GM21515 (cell line): ENCODE data around the gene ADCK1.
"Not testable (repeated sequence)": the region's sequence is repeated elsewhere in the genome, so short reads cannot be mapped to it uniquely, and the experiment has no call there.

ENCODE experiments used
- ATAC-seq: cut with Tn5 transposase; IDR thresholded peaks from one replicate; pipeline ENCODE4 v1.9.1; 2021; ENCODE audit not compliant: unreplicated experiment

The ADCK1 gene

DNA sequence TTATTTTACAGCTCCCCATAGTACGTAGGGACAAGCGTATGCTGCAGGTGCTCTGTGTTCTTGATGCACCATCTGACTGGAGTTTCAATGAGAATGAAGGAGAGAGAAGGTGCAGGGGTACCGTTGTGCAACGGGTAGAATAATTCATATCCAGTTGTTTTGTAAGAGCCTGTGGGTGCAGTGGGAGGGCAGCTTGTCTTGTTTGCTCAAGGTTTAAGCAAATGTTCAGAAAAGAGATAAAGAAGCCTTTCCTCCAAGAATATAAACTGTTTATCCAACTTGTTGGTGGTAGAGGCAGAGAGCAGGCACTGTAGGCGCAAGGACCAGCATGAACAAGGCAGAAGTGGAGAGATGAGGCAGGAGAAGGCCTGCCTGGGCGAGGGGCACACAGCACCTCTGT is 64.2 kb downstream of the ADCK1 start:
- ATAC-seq: no peak

DNA sequence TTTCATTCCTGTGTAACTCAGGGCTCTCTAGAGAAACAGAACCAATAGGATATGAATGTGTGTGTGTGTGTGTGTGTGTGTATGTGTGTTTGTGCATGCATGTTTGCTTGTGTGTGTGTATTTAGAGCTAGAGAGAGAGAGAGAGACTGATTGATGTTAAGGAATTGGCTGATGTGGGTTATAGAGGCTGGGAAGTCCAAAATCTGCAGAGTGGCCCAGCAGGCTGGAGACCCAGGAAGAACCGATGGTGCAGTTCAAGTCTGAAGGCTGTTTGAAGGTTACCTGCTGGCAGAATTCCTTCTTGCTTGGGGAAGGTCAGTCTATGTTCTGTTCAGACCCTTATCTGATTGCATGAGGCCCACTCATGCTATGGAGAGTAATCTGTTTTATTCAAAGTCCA is 64.7 kb downstream of the ADCK1 start:
- no peak for ATAC-seq

DNA sequence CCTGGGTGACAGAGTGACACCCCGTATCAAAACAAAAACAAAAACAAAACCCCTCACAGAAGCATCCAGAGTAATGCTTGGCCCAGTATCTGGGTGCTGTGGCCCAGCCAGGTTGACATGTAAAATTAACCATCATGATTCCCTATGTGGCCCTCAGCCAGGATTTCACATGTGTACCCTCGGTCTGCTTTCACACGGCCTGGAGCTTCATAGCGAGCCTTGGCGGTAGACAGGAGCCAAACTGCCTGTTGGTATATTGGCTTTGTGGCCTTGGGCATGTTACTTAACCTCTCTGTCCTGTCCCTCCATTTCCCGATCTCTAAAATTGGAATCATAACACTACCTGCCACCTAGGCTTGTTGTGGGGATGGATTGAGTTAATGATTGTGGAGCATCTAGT is 65.5 kb downstream of the ADCK1 start:
- no peak for ATAC-seq

- no peak for ATAC-seq
Measured at GRCh38 chr14:77866932-77867331, 67.0 kb downstream of the ADCK1 start.

GRCh38 chr14:77867476-77867875 is 67.6 kb downstream of the ADCK1 start:
- no peak for ATAC-seq

- no peak for ATAC-seq
Measured at GRCh38 chr14:77868552-77869285, 68.8 kb downstream of the ADCK1 start.

- ATAC-seq: no peak
Measured at GRCh38 chr14:77869340-77869739, 69.4 kb downstream of the ADCK1 start.

DNA sequence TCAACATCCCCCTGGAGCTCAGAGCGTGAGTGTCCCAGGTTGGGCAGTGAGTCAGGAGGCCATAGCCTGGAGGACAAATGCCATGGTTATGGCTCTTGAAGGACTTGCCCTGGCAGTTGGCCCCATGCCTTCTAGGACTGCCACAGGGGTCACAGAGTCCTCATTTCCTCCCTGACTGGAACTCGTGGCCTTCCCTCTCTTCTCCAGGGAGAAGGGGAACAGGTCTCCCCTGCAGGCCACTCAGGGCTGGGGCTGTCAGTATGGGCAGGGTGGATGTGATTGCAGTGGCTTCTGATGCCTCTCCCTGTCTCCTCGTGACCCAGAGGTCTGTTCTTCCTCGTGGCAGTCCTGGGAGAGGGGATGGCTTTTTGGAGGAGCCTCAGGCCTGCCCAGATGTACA is 70.7 kb downstream of the ADCK1 start:
- ATAC-seq: no peak

DNA sequence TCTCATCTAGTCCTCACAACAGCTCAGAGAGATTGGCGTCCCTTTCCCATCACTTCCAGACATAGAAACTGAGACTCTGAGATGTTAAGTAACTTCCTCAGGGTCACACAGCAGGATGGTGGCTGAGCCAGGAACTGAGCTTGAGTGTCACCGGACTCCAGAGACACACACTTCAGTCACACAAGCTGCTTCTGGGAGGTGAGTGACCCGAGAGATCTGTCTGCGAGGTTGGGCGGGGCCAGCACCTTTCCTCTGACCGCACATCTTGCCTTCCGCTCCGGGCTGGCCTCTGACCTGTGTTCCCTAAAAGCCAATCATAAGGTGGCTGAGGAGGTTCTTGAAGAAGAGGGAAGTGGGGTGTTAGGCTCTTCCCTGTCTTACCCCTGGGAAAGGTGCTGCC is 72.2 kb downstream of the ADCK1 start:
- ATAC-seq: no peak

GRCh38 chr14:77872983-77873382 is 73.1 kb downstream of the ADCK1 start:
- ATAC-seq: no peak

DNA sequence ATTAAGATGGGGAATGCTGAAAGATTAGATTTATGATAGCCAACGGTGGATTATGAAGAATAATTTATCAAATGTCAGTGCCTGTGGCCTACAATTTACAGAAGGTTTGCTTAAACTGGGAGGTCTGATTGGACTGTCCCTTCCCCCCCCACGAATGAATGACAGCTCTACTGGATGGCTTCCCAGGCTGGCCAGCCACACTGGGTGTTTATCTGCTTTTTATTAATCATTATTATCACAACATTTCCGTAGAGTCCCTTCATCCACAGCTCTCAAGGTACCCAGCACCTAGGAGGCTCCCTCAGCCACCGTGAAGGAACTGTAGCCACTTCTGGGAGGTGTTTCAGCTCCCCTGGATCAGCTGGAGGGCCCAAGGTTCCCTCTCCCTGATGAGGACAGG is 78.9 kb downstream of the ADCK1 start:
- ATAC-seq: no peak

DNA sequence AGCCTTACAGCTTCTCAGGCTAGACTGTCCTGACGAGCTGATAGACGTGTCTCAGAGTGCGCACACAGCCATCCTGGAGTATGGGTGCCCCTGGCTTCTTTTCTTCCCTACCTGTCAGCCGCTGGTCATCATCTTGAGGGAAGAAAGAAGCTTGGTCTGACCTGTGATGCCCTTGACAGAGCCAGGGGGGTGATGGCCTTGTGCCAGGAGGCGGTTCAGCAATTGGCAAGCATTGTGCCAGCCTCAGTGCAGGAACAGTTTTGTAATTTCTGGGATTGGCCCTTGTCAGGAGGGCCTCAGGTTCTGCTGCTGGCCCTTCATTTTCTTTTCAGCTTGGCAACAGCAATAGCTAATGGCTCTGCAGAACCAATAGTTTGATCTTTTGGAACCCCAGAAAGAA is 80.1 kb downstream of the ADCK1 start:
- ATAC-seq: no peak

DNA sequence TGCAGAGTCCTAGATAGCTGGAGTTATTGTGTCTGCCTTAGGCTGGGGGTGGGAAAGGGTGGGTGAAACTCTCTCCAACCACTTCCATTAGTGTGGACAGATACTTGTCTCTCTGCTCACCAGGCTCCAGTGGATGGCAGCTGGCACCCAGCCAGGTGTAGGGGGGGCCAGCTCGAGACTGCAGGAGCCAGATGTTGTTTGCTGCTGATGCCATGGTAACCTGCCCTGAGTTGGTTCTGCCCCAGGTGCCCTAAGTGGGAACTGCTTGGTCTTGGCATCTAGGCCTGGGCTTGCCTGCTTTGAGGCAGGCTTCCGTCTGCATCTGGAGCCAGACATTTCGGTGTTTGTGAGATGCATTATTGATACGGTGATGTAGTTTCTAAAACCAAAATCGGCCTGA is 82.2 kb downstream of the ADCK1 start:
- no peak for ATAC-seq

DNA sequence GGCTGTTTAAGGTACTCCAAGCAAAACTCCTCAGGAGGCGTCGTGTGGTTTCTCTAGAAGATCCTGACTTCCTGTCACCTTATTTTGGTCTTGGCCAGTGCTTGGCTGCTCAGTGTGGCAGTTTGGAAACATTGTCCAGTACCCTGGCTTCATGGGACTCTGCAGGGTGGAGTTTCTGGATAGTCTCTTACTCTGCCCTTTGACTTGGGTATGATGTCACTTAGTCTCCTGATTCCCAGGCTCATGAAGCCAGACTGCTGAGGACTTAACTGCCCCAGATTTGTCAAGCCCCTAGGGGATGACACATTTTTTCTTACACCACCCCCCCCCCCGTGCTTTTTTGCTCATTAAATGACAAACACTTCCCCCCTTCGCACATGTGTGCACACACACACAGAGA is 82.7 kb downstream of the ADCK1 start:
- no peak for ATAC-seq

GRCh38 chr14:77883131-77883846 is 83.4 kb downstream of the ADCK1 start:
- no peak for ATAC-seq

- no peak for ATAC-seq
Measured at GRCh38 chr14:77883847-77884238, 83.9 kb downstream of the ADCK1 start.

DNA sequence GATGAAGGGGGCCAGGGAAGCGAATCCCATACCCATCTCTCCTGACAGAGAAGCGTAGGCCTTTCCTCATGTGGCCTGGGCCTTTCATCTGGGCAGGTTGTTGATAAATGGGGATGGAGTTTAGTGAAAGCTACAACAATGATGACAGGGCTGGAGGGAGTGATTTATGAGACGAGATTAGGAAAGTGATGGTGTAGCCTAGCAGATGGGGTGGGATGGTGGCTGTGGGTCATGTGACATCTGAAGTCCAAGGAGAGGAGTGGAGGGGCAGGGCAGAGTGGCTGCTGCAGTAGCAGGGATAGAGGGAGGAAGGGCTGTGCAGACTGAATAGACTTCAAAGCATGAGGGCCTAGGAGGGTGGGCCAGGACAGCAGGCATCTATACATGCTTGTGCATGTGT is 85.5 kb downstream of the ADCK1 start:
- ATAC-seq: no peak

DNA sequence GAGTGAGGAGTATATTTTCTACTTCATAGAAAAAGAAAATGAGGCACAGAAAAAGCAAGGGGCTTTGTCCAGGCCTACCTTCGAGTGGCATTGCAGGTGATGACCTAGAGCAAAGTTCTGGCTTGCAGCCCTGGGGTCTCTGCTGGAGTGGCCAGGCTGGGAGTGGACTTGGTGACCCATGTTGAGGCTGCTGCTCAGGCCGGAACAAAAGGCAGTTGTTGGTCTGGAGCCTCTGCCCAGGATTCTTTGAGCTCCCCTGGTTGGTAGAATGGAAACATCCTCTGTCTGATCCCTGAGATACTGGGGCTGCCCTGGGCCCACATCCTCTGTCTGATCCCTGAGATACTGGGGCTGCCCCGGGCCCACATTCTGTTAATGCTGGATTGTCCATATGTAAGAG is 86.1 kb downstream of the ADCK1 start:
- ATAC-seq: no peak

DNA sequence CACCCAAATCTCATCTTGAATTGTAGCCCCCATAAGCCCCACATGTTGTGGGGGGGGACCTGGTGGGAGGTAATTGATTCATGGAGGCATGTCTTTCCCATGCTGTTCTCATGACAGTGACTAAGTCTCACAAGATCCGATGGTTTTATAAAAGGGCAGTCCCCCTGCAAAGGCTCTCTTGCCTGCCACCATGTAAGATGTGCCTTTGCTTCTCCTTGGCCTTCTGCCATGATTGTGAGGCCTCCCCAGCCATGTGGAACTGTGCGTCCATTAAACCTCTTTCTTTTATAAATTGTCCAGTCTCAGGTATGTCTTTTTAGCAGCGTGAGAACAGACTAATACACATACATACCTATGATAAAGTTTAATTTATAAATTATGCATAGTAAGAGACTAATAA is 89.0 kb downstream of the ADCK1 start:
- ATAC-seq: not testable (repeated sequence)

DNA sequence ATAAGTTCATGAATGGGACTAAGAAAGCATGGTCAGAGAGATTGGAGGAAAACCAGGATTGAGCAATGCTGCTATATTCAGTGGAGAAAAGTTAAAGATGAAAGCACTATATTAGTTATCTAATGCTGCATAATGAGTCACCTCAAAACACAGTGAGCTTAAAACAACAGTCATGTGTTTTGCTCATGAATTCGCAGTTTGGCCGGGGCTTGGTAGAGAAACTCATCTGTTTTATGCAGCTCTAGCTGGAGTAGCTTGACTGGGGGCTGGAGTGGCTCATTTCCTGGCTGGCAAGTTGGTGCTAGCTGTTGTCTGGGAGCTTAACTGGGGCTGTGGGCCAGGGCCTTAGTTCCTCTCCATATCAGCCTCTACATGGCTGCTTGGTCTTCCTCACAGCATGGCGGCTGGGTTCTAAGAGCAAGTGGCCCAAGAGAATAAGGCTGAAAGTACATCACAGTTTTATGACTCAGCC is 90.1 kb downstream of the ADCK1 start:
- ATAC-seq: no peak

GRCh38 chr14:77890873-77891272 is 91.0 kb downstream of the ADCK1 start:
- ATAC-seq: no peak

DNA sequence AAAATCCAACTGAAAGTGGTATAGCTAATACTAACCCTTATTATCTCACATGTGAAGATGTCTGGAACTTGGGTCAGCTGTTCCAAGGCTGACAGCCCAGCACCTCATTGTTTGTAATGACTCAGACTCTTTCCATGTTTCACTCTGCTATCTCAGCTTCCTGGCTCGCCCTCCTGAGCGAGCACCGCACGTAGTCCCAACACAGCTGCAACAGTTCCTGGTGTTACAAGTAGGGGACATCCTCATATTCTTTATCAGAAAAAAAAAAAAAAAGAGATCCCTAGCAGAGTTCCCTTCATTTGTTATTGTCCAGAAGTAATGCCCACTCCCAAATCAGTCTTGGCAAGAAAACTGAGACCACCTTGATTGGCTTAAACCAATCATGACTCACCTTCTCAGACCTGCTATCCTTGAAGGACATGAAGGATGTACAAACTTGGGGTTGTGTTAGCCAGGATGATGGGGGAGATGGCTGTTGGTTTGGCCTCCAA is 92.5 kb downstream of the ADCK1 start:
- ATAC-seq: no peak
